ENCODE results near the gene PCBP3.

The PCBP3 gene

GRCh38 chr21:45917241-45917640 is 273.7 kb downstream of the PCBP3 start:
- Histone ChIP-seq H3K27ac (ENCODE audit: low read length) (no peak overlapping the region), H3K9ac (ENCODE audit: low read depth, low read length) (no peak overlapping the region; the same call in 1 of the 2 replicates), H3K9me3 (ENCODE audit: insufficient read depth, low read depth, low read length) (no peaks in the 10 kb centered on the region), H3K36me3 (ENCODE audit: insufficient read depth, low read depth, low read length) (no peaks in the 10 kb centered on the region), H3K27me3 (ENCODE audit: insufficient read depth, low read length) (no peaks in the 10 kb centered on the region), H3K4me3 (ENCODE audit: low read length) (no peak overlapping the region), H3K4me1 (ENCODE audit: insufficient read depth, low read length) (no peaks in the 10 kb centered on the region)

- Histone ChIP-seq H3K4me1 (ENCODE audit: insufficient read depth, low read length) (no peaks in the 10 kb centered on the region), H3K9ac (ENCODE audit: low read depth, low read length) (no peak overlapping the region), H3K9me3 (ENCODE audit: insufficient read depth, low read depth, low read length) (no peaks in the 10 kb centered on the region), H3K27ac (ENCODE audit: low read length) (no peak overlapping the region), H3K36me3 (ENCODE audit: insufficient read depth, low read depth, low read length) (no peaks in the 10 kb centered on the region), H3K27me3 (ENCODE audit: insufficient read depth, low read length) (no peaks in the 10 kb centered on the region), H3K4me3 (ENCODE audit: low read length) (no peak overlapping the region)
Observed at GRCh38 chr21:45918011-45918410, 274.5 kb downstream of the PCBP3 start.

GRCh38 chr21:45918835-45919447 is 275.4 kb downstream of the PCBP3 start:
- no peak overlapping the region for H3K9ac ChIP-seq (ENCODE audit: low read depth, low read length)
- no peaks in the 10 kb centered on the region for H3K27me3 ChIP-seq (ENCODE audit: insufficient read depth, low read length)
- no peaks in the 10 kb centered on the region for H3K36me3 ChIP-seq (ENCODE audit: insufficient read depth, low read depth, low read length)
- no peaks in the 10 kb centered on the region for H3K4me1 ChIP-seq (ENCODE audit: insufficient read depth, low read length)
- H3K27ac ChIP-seq (ENCODE audit: low read length), result no peak overlapping the region
- H3K9me3 ChIP-seq (ENCODE audit: insufficient read depth, low read depth, low read length), result no peaks in the 10 kb centered on the region; the same call in 1 of the 2 replicates
- H3K4me3 ChIP-seq (ENCODE audit: low read length), result no peak overlapping the region

GRCh38 chr21:45919593-45919992 is 276.1 kb downstream of the PCBP3 start:
- no peaks in the 10 kb centered on the region for H3K4me1 ChIP-seq (ENCODE audit: insufficient read depth, low read length)
- no peaks in the 10 kb centered on the region for H3K27me3 ChIP-seq (ENCODE audit: insufficient read depth, low read length)
- no peak overlapping the region for H3K27ac ChIP-seq (ENCODE audit: low read length)
- H3K9ac ChIP-seq (ENCODE audit: low read depth, low read length), result no peak overlapping the region
- no peaks in the 10 kb centered on the region for H3K36me3 ChIP-seq (ENCODE audit: insufficient read depth, low read depth, low read length)
- no peak overlapping the region for H3K4me3 ChIP-seq (ENCODE audit: low read length)
- H3K9me3 ChIP-seq (ENCODE audit: insufficient read depth, low read depth, low read length), result no peaks in the 10 kb centered on the region; the same call in 1 of the 2 replicates

- Histone ChIP-seq H3K9ac (ENCODE audit: low read depth, low read length) (no peak overlapping the region), H3K9me3 (ENCODE audit: insufficient read depth, low read depth, low read length) (no peaks in the 10 kb centered on the region; the same call in 1 of the 2 replicates), H3K27me3 (ENCODE audit: insufficient read depth, low read length) (no peaks in the 10 kb centered on the region), H3K4me3 (ENCODE audit: low read length) (no peak overlapping the region), H3K4me1 (ENCODE audit: insufficient read depth, low read length) (no peaks in the 10 kb centered on the region), H3K27ac (ENCODE audit: low read length) (no peak overlapping the region), H3K36me3 (ENCODE audit: insufficient read depth, low read depth, low read length) (no peaks in the 10 kb centered on the region)
Observed at GRCh38 chr21:45920824-45921600, 277.5 kb downstream of the PCBP3 start.

GRCh38 chr21:45921917-45922316 is 278.4 kb downstream of the PCBP3 start:
- no peaks in the 10 kb centered on the region for H3K27me3 ChIP-seq (ENCODE audit: insufficient read depth, low read length)
- H3K4me3 ChIP-seq (ENCODE audit: low read length), result no peak overlapping the region
- no peak overlapping the region for H3K27ac ChIP-seq (ENCODE audit: low read length)
- H3K9ac ChIP-seq (ENCODE audit: low read depth, low read length), result no peak overlapping the region
- H3K4me1 ChIP-seq (ENCODE audit: insufficient read depth, low read length), result no peaks in the 10 kb centered on the region
- no peaks in the 10 kb centered on the region; the same call in 1 of the 2 replicates for H3K9me3 ChIP-seq (ENCODE audit: insufficient read depth, low read depth, low read length)
- H3K36me3 ChIP-seq (ENCODE audit: insufficient read depth, low read depth, low read length), result no peaks in the 10 kb centered on the region

GRCh38 chr21:45922648-45923047 is 279.1 kb downstream of the PCBP3 start:
- Histone ChIP-seq H3K4me3 (ENCODE audit: low read length) (no peak overlapping the region), H3K9me3 (ENCODE audit: insufficient read depth, low read depth, low read length) (no peaks in the 10 kb centered on the region; the same call in 1 of the 2 replicates), H3K27ac (ENCODE audit: low read length) (no peak overlapping the region), H3K4me1 (ENCODE audit: insufficient read depth, low read length) (no peaks in the 10 kb centered on the region), H3K9ac (ENCODE audit: low read depth, low read length) (no peak overlapping the region), H3K36me3 (ENCODE audit: insufficient read depth, low read depth, low read length) (no peaks in the 10 kb centered on the region), H3K27me3 (ENCODE audit: insufficient read depth, low read length) (no peaks in the 10 kb centered on the region)

GRCh38 chr21:45923146-45923545 is 279.6 kb downstream of the PCBP3 start:
- Histone ChIP-seq H3K27me3 (ENCODE audit: insufficient read depth, low read length) (no peaks in the 10 kb centered on the region), H3K9me3 (ENCODE audit: insufficient read depth, low read depth, low read length) (no peaks in the 10 kb centered on the region; the same call in 1 of the 2 replicates), H3K4me3 (ENCODE audit: low read length) (no peak overlapping the region), H3K4me1 (ENCODE audit: insufficient read depth, low read length) (no peaks in the 10 kb centered on the region), H3K36me3 (ENCODE audit: insufficient read depth, low read depth, low read length) (no peaks in the 10 kb centered on the region), H3K9ac (ENCODE audit: low read depth, low read length) (no peak overlapping the region), H3K27ac (ENCODE audit: low read length) (no peak overlapping the region)

- Histone ChIP-seq H3K27me3 (ENCODE audit: insufficient read depth, low read length) (no peaks in the 10 kb centered on the region), H3K36me3 (ENCODE audit: insufficient read depth, low read depth, low read length) (no peaks in the 10 kb centered on the region), H3K9me3 (ENCODE audit: insufficient read depth, low read depth, low read length) (no peaks in the 10 kb centered on the region; the same call in 1 of the 2 replicates), H3K4me1 (ENCODE audit: insufficient read depth, low read length) (no peaks in the 10 kb centered on the region), H3K27ac (ENCODE audit: low read length) (no peak overlapping the region), H3K4me3 (ENCODE audit: low read length) (no peak overlapping the region), H3K9ac (ENCODE audit: low read depth, low read length) (no peak overlapping the region)
Observed at GRCh38 chr21:45926281-45926680, 282.8 kb downstream of the PCBP3 start.

- no peaks in the 10 kb centered on the region for H3K36me3 ChIP-seq (ENCODE audit: insufficient read depth, low read depth, low read length)
- H3K4me3 ChIP-seq (ENCODE audit: low read length), result no peak overlapping the region
- no peak overlapping the region for H3K9ac ChIP-seq (ENCODE audit: low read depth, low read length)
- H3K9me3 ChIP-seq (ENCODE audit: insufficient read depth, low read depth, low read length), result no peaks in the 10 kb centered on the region; the same call in 1 of the 2 replicates
- no peaks in the 10 kb centered on the region for H3K4me1 ChIP-seq (ENCODE audit: insufficient read depth, low read length)
- H3K27me3 ChIP-seq (ENCODE audit: insufficient read depth, low read length), result no peaks in the 10 kb centered on the region
- H3K27ac ChIP-seq (ENCODE audit: low read length), result no peak overlapping the region
Observed at GRCh38 chr21:45927032-45927431, 283.5 kb downstream of the PCBP3 start.

GRCh38 chr21:45927851-45928850 is 284.6 kb downstream of the PCBP3 start:
- no peaks in the 10 kb centered on the region; the same call in 1 of the 2 replicates for H3K9me3 ChIP-seq (ENCODE audit: insufficient read depth, low read depth, low read length)
- no peaks in the 10 kb centered on the region for H3K4me1 ChIP-seq (ENCODE audit: insufficient read depth, low read length)
- H3K36me3 ChIP-seq (ENCODE audit: insufficient read depth, low read depth, low read length), result no peaks in the 10 kb centered on the region
- no peaks in the 10 kb centered on the region for H3K27me3 ChIP-seq (ENCODE audit: insufficient read depth, low read length)
- no peak overlapping the region for H3K9ac ChIP-seq (ENCODE audit: low read depth, low read length)
- no peak overlapping the region for H3K27ac ChIP-seq (ENCODE audit: low read length)
- H3K4me3 ChIP-seq (ENCODE audit: low read length), result no peak overlapping the region
